Measurements from ENCODE around the gene PRMT7. TPM values are rescaled to one million over a fixed set of nuclear protein-coding genes. Genes with fewer than 3 reads are reported as not detected.

The PRMT7 gene
- total and polyA plus RNA-seq, 2 of the 8 experiments (the other 6 are each of a cell fraction or from before 2014, with no cell fraction given) = 48.2 to 49.3 TPM

GRCh38 chr16:68338326-68339119, 27.7 kb downstream of the PRMT7 start:
- H2AFZ ChIP-seq (ENCODE audit: low read length) = no peak overlapping the region
- POLR2A ChIA-PET (ENCODE audit: partially characterized antibody) = interaction anchor here (1.3 to 1.6 kb wide), 3 partner anchors 21 to 31 kb away, joined by 3 to 4 read pairs (median 3); partner anchors contain the start of genes PRMT7 and SLC7A6OS
- TF ChIP-seq BCL11A (IDR thresholded peaks at IDR 0.05; ENCODE audit: low read depth in 2 of 2, low read length in 2 of 2) (no peak), EZH2 (IDR thresholded peaks at IDR 0.05; ENCODE audit: low read depth, low read length, severe bottlenecking) (no peak), SUZ12 (IDR thresholded peaks at IDR 0.05; ENCODE audit: low read length) (no peak), POLR2AphosphoS5 (IDR thresholded peaks at IDR 0.05; ENCODE audit: low read depth, low read length) (no peak), JUND (IDR thresholded peaks at IDR 0.05; ENCODE audit: low read length) (no peak), RNF2 (IDR thresholded peaks at IDR 0.05; ENCODE audit: borderline replicate concordance, low read depth, low read length, missing control alignments, poor library complexity, severe bottlenecking) (no peak), POU5F1 (IDR thresholded peaks at IDR 0.05; ENCODE audit: low read depth, low read length) (no peak), CEBPB (IDR thresholded peaks at IDR 0.05; ENCODE audit: low read depth, low read length) (no peak), RAD21 (IDR thresholded peaks at IDR 0.05 in 1 of 2, conservative IDR thresholded peaks at IDR 0.05 in 1 of 2; ENCODE audit: low read depth in 2 of 2, low read length in 2 of 2) (no peak), GABPA (IDR thresholded peaks at IDR 0.05; ENCODE audit: borderline replicate concordance, insufficient read depth, low read length) (no peak), RBBP5 (IDR thresholded peaks at IDR 0.05; ENCODE audit: borderline replicate concordance, low read depth, low read length) (no peak), SP4 (IDR thresholded peaks at IDR 0.05; ENCODE audit: low read length) (no peak)
- no peak overlapping the region for H4K91ac ChIP-seq (replicated peaks; ENCODE audit: insufficient read length, low read length)
- H3K9ac ChIP-seq (replicated peaks in 1 of 4; ENCODE audit: extremely low read depth in 1 of 4, low read depth in 3 of 4, low read length in 3 of 4) = no peak overlapping the region
- FAIRE-seq (no peak), DNase-seq (ENCODE audit: low read depth in 1 of 2, low spot score in 2 of 2) (no peak)
- no peaks in the 10 kb centered on the region; the same call in 1 of the 2 replicates for H3K79me1 ChIP-seq (ENCODE audit: low read depth, low read length)
- no peaks in the 10 kb centered on the region for H3K23me2 ChIP-seq (ENCODE audit: low read depth, low read length)
- 89% methylated on average over 16 of the region's 16 CpGs; no CpG with 5 or more reads in 1 of the 2 experiments for WGBS, 2 experiments (ENCODE audit: extremely low coverage in 1 of 2, insufficient coverage in 1 of 2, insufficient read length in 1 of 2, insufficient replicate concordance in 2 of 2, low coverage in 1 of 2, low lambda C conversion rate in 2 of 2, missing lambda C conversion rate in 1 of 2)
- no peak overlapping the region for H3K23ac ChIP-seq (ENCODE audit: insufficient read length)
- no peaks in the 10 kb centered on the region for H3K79me2 ChIP-seq (ENCODE audit: control insufficient read depth in 1 of 2, insufficient read depth in 2 of 2, low read length in 2 of 2)
- H3K14ac ChIP-seq (ENCODE audit: insufficient read length) = no peak overlapping the region
- H3K56ac ChIP-seq (replicated peaks; ENCODE audit: insufficient read length, low read depth, low read length) = no peak overlapping the region
- H2BK12ac ChIP-seq (ENCODE audit: low read depth, low read length) = no peak overlapping the region
- H3K27me3 ChIP-seq (replicated peaks in 1 of 4; ENCODE audit: control insufficient read depth in 3 of 4, extremely low read depth in 1 of 4, insufficient read depth in 3 of 4, low read length in 3 of 4) = no peaks in the 10 kb centered on the region
- no peak overlapping the region for H2BK15ac ChIP-seq (ENCODE audit: low read length)
- H3K4me1 ChIP-seq (replicated peaks in 1 of 4; ENCODE audit: control insufficient read depth in 3 of 4, insufficient read depth in 4 of 4, low read length in 3 of 4) = no peaks in the 10 kb centered on the region
- H3K9me3 ChIP-seq (ENCODE audit: insufficient read depth in 2 of 2, low read depth in 1 of 2, low read length in 1 of 2) = no peaks in the 10 kb centered on the region
- no peak overlapping the region for H3K27ac ChIP-seq (ENCODE audit: low read depth, low read length)
- H3K4ac ChIP-seq (replicated peaks; ENCODE audit: insufficient read length, low read depth, low read length) = no peak overlapping the region
- no peak overlapping the region for H3K4me3 ChIP-seq (ENCODE audit: extremely low read depth in 1 of 4, insufficient read depth in 2 of 4, low read depth in 3 of 4, low read length in 4 of 4)
- peaks cover 12 to 45% (median 28%) of the 10 kb centered on the region in 4 experiments for H3K36me3 ChIP-seq (ENCODE audit: control insufficient read depth in 2 of 4, insufficient read depth in 4 of 4, low read length in 3 of 4)
- no peak overlapping the region for H3K18ac ChIP-seq (ENCODE audit: extremely low read depth, low read length)
- no peak overlapping the region for H4K5ac ChIP-seq (ENCODE audit: insufficient read length, low read depth, low read length)
- no peak overlapping the region; the same call in 1 of the 2 replicates for H2BK5ac ChIP-seq (ENCODE audit: low read depth, low read length)
- H2AK5ac ChIP-seq (ENCODE audit: low read depth, low read length) = no peak overlapping the region
- H2BK20ac ChIP-seq (ENCODE audit: low read length) = no peak overlapping the region
- no peak overlapping the region for H3K4me2 ChIP-seq (ENCODE audit: insufficient read depth in 1 of 2, low read depth in 2 of 2, low read length in 2 of 2)
- no peak overlapping the region for H4K8ac ChIP-seq (ENCODE audit: extremely low read depth, insufficient read depth, low read length)
- CTCF ChIA-PET (ENCODE audit: partially characterized antibody) = interaction anchor here (0.7 to 2.2 kb wide), 6 partner anchors 10 to 332 kb away, joined by 3 to 8 read pairs (median 3); partner anchors contain the start of gene SLC7A6
- H2BK120ac ChIP-seq (replicated peaks; ENCODE audit: low read depth, low read length) = no peak overlapping the region
- H4K20me1 ChIP-seq (replicated peaks in 1 of 2; ENCODE audit: control insufficient read depth in 1 of 2, insufficient read depth in 2 of 2, low read length in 2 of 2) = peaks cover 2 to 3% of the 10 kb centered on the region in 2 experiments
